Stimulated activated CD8-positive, alpha-beta memory T cell treated with anti-CD3 and anti-CD28 coated beads, Interleukin-4, amount 100 ng/mL, for 48 hours (primary cell): ENCODE results near the gene LRCOL1.

ENCODE experiments used
- DNase-seq: peaks from one replicate; pipeline ENCODE4 v3.0.0-alpha.2; 2020

LRCOL1 gene

DNA sequence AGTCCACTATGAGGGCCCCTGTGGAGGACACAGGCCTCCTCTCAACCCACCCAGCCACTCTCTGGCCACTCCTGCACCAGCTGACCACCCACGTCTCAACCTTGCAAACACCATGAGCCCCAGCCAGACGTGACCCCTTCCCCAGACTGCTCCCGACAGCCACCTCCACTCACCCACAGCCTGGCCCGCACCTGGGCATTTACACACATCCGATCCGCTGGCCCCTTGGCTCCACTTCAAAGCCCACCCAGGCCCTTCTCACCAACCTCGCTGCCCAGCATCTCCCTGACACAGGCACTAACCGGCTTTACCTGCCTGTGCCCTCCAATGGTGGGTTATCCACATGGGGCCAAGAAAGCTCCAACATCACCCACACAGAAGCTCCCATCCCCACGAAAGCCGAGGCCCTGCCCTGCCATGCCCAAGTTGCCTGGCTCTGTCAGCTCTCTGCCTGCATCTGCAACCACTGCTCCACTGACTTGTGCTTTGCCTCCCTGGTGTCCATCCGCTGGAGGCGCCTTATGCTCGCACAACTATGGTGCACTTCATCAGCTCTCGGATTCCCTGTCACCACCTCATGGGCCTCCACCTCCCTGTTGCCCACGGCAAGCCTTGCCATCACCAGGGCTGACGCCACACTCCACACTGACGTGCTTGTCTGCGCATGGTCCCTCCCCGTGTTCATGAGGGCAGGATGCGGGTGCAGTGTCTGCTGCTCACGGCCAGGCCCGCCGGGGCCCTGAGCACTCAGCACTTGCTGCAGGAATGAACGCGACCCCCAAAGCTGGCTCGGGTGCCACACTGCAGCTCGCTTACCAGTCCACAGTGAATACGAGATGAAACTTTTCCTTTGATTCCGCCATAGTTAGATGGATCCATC is 24.9 kb upstream of the LRCOL1 start:
- no peak for DNase-seq

DNA sequence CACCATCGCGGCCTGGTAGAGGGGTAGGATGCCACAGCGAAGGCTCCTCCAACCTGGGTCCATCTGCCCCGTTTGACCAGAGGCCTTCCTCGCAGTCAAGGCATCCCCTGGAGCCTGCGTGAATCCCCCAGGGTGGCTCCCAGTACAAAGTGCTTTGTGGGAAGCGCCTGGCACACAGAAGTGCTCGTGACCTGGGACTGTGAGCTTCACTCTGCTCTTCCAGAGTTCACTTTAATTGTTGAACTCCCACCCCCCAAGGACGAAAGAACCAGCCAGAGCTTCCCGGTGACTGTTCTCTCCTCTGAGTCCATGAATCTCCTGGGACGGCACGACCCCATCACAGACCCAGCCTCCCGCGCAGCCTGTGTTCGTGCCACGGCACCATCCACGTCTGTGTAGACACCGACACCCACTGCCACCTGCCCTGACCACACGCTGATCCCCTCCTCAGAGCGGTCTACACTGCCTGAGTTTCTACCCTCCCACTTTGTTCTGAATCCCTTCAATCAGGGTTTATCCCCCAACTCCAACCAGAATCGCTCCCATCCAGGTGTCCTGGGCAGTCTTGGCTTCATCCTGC is 24.1 kb upstream of the LRCOL1 start:
- DNase-seq, result no peak

DNA sequence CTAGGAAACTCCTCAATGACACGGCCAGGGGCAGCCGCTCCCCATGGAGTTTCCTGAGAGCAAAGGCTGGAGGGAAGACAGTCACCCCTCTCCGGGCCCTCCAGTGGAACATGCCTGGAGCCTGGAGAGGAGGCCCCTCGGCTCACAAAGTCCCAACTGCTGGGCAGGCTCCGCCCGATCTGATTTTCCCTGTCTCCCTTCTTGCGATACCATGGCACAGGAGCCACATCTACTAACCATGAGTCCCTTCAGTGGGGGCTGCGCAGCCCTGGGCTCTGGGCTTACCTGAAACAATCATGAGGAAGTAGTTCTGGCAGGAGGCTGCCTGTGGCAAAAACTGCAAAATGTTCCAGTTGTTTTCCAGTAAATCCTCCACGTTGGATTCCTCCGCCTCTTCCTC is 23.5 kb upstream of the LRCOL1 start:
- DNase-seq, result no peak

DNA sequence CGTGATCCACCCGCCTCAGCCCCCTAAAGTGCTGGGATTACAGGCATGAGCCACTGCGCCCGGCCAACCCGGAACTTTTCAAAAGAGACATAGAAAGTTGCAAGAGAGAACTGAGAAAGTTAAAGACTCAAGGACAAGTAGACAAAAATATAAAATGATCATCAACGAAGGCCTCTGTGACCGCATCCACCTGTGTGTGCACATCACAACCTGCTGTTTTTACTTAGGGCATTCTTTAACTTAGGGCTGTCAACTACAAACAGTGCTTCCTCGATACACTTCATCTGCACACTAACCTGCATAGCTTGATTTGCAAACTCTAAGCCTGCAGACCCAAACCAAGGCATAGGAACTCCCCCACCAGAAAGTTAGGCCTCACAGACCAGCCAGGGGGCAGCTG is 23.0 kb upstream of the LRCOL1 start:
- no peak for DNase-seq

DNA sequence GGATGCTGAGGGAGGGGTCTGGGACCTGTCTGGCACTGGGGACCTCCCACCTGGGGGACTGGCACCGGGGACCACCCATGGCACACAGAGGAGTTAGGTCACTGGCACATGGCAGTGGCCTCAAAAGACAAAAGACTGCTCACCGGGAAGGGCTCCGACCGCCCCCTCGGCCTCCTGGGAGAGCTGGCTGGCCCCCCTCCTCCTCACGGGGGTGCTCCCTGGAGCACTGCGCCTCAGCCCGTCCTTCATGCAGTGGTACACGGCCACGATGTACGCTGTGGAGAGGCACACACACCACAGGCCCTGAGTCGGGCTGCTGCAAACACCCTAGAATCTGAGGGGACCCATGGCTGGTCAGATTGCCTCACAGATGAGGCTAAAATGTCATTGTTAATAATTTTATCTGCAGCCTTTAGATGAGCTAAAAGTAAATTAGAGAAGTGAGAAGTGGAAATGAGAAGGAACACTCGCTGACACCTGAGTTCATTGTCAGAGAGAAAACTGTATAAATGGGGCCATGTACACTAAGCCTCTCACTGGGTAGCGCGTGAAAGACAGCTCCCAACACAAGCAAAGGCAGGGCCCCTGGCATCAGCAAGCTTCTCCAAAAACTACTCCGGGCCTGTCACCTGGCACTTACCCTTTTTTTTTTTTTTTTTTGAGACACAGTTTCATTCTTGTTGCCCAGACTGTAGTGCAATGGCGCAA is 22.3 kb upstream of the LRCOL1 start:
- DNase-seq, result no peak

DNA sequence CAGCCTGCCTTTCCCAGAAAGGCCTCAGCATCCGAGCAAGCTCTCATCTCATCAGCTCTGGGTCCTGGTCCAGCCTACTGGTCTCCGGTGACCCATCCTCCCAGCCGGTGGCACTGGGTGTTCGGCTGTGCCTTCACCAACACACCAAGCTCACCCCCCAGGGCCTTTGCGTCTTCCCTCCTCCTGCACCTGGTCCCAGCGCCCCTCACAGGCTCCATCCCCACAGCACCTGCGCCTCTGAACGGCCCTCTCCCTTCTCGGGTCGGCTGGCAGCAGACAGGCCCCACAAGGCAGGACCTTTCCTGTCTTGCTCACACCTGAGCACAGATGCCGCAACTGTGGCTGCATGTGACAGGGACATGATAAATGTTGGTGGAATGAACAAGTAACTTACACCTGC is 21.3 kb upstream of the LRCOL1 start:
- no peak for DNase-seq

DNA sequence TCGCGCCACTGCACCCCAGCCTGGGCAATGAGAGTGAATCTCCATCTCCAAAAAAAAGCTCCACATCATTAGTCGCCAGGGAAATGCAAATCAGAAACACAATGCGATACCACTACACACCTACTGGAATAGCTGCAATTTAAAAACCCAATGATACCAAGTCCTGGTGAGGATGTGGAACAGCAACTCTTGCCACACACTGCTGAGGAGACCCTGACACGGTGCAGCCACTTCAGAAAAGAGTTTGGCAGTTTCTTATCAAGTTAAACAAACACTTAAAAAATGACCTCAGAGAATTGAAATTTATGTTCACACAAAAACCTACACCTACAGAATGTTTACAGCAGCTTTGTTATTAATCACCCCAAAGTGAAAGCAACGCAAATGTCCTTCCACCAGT is 20.3 kb upstream of the LRCOL1 start:
- no peak for DNase-seq

DNA sequence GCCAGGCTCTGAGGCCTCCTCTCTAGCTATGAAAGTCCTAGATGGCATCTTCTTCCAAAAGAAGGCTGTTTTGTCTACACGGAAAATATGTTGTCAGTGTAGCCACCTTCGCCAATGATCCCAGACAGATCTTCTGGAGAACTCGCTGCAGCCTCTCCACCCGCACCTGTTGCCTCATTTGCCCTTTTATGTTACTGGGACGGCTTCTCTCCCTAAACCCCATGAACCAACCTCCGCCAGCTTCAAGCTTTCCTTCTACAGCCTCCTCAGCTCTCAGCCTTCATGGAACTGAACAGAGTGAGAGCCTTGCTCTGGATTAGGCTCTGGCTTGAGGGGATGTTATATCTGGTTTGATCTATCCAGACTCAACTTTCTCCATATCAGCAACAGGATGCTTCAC is 18.9 kb upstream of the LRCOL1 start:
- no peak for DNase-seq

DNA sequence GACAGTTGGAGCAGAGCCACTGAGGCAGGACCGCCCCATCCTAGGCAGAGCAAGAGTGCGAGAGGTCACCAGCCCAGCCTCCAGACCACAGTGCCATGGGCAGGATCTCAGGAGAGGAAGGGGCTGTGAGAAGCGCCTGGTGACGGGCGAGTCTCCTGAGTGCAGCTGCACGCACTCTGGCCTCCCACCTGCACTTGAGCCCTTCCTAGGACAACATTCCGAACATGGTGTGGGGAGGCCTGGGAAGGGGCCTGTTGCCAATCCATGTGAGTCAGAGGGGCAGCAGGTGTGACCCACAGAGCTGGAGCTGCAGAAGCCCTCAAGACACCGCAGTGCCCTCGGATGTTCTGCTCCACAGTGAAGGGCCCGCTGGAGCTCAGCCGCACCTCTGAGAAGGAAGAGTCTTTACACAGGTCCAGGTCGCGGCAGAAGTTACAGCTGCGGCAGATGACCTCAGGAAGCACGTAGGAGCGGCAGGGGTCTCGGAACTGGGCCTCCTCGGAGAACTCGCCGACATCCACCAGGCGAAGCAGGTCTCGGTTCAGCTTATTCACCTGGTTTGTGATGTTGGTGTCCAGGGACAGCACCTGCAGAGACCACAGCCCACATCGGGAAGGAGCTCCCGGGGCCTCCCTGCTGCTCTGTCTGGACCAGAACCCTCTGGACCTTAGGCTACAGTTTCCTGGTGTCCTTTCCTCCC is 15.5 kb upstream of the LRCOL1 start:
- DNase-seq, result no peak

DNA sequence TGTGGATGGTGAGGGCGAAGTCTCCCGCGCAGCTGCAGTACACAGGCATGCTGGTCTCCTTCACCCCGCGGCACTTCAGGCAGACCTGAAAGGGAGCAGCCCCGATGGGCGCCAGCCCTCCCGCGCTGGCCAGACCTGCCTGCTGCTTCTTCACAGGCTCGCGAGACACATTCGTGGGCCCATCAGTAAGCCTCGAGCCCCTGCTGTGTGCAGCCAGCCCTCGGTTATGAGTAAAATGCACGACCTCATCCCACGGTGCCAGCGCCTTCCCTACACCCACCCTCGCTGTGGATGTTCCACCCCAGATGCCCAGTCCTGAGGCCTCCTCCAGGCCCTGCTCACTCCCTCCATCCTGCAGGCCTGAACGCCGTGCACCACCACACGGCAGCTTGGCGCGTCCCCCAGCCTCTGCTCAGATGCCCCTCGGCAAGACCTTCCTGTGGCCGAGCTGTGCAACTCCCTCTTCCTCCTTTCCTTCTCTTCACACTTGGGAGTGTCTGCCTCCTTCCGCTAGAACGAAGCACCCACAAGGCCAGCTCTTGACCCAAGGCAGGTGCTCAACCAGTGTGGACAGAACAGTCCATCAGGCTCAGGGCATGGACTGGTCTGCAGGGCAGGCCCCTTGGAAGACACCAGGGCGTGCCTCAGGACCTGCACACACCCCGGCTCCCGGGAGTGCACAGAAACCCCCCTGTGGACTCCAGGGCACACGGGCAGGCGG is 14.7 kb upstream of the LRCOL1 start:
- DNase-seq, result no peak

DNA sequence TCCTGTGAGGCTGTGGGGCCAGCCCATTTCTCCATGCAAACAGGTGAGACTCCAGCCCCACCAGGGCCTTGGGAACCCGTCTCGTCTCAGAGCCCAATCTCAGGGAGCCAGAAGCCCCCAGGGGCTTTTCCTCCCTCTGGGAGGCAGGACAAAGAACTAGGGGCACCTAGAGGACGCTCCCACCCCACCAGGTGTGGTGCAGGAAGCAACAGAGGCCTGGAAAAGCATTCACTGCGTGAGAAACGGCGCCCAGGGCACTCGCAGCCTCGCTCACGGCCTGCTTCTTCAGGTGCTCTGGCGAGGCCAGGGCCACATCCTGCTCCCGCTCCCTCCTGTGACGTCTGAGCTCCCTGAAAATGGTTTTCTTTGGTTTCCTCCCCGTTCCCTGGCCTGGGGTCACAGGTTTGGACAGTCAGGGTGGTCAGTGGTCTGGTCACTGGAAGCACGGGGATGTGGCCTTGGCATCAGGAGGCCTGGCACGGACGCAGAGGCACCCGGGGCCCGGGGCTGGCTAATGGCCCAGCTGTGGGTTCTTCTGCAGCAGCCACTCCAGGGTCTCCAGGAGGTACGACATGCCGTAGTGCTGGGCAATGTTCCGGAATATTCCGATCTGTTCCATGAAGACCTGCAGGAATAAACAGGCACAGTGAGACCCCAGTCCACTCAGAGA is 13.9 kb upstream of the LRCOL1 start:
- DNase-seq, result no peak

DNA sequence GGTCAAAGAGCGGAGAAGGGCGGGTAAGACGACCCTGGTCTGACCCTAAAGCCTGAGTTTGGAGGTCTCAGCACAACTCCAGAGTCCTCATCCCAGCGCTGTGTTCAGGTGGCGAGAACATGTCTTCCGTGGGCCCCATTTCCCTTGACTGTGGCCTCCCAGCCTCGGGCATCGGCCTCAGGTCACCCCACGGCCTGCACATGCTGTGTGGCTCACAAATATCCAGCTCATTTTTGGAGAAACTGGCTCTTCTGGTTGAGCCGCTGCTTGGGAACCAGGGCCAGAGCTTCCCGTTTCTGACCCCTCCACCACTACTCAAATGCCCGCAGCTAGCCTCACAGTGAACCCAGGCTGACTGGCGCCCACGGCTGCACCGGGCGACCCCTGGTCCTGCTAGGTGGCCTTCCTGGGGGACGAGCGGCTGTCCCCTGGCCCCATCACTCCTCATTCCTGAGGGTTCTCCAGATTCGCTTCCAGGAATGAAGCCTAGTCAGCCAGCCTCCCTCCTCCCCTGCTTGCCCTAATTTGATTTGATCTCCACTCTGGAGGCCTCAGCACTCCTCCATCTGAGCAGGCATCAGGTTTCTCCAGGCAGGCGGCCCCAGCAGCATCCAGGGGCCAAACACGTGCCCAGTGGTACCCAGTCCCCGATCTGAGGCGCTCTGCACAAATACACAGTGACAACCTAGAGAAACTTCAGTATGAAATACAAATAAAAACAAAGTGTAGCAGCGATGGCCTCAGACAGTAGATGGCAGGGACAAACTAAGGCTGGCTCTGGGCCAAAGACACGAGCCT is 12.9 kb upstream of the LRCOL1 start:
- DNase-seq, result no peak

DNA sequence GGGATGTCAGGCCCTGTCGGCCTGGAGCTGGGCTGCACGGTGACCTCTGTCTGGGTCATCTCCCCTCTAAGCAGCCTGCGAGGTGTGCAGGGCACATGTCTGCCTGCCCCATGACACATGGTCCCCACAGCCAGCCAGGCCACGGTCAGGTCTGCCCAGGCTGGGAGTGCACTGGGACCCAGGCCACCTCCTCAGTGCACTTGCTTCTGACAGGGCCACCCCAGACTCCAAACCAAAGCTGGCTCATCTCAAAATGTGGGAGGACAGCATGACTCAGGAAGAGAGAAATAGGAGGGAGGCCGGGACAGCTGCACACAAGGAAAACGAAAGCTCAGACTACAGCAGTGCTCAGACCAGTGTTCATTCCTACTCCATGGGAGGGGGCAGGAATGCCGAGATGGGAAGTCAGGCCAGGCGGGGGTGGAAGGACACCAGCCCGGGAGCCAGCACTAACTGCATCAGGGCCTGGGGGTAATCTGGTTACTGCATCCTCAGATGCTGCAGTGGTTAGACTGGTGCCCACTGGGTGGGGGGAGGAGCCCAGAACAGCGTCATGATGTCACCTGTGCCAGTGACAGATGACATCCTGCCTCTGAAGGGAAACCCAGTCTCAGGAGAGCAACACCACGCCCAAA is 12.2 kb upstream of the LRCOL1 start:
- DNase-seq, result no peak

DNA sequence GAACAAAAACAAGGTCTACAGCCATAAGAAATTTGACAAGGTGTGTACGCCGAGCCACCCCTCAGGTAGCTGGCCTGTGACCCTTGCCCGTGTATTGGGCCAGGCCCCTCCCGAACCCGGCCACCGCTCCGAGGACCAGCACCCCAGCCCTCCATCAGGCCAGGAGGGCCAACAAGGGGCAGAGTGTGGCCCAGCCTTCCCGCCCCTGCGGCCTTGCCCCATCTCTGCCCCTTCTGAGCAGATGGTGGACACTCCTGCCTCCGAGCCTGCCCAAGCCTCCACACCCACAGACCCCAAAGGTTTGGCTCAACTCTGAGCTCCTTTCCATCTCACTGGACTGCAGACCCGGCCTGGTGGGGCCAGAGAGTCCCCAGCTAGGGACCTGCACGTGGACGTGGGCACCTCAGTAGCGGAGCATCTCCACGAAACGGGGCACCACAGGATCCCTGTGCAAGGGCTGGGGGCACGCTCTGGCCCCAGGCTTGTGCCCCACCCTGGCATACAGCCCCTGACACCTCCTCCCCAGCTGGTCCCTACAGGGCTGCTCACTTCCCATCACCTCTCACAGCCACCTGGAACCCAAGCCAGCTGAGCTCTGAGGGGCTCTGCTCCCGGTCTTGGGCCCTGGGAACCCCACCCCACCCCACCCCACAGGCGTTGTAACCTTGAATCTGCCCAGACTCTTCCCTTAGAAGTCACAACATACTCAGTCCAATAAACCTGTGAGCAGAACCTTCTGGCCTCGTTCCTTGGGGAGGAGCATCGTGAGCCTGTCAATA is 11.5 kb upstream of the LRCOL1 start:
- no peak for DNase-seq

DNA sequence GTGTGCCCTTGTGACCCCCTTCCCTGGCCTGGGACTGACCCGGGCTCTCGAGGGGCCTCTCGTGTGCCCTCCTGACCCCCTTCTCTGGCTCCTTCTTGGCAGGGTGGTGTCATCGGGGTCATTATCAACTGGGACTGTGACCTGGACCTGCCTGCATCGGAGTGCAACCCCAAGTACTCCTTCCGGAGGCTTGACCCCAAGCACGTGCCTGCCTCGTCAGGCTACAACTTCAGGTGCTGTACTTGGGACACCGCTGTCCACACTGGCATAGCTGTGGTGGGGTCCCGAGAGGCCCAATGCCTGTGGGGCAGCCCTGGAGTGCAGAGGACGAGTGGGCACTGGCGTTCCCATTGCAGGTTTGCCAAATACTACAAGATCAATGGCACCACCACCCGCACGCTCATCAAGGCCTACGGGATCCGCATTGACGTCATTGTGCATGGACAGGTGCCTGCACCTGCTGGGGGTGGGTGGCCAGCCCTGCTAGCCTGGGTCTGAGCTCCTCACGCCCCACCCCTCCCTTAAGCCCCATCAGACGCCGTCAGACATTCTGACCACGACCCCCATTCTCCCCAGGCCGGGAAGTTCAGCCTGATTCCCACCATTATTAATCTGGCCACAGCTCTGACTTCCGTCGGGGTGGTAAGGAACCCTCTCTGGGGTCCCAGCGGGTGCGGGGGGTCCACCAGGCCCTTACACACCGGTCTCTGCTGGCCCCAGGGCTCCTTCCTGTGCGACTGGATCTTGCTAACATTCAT is 10.7 kb upstream of the LRCOL1 start:
- DNase-seq, result no peak

DNA sequence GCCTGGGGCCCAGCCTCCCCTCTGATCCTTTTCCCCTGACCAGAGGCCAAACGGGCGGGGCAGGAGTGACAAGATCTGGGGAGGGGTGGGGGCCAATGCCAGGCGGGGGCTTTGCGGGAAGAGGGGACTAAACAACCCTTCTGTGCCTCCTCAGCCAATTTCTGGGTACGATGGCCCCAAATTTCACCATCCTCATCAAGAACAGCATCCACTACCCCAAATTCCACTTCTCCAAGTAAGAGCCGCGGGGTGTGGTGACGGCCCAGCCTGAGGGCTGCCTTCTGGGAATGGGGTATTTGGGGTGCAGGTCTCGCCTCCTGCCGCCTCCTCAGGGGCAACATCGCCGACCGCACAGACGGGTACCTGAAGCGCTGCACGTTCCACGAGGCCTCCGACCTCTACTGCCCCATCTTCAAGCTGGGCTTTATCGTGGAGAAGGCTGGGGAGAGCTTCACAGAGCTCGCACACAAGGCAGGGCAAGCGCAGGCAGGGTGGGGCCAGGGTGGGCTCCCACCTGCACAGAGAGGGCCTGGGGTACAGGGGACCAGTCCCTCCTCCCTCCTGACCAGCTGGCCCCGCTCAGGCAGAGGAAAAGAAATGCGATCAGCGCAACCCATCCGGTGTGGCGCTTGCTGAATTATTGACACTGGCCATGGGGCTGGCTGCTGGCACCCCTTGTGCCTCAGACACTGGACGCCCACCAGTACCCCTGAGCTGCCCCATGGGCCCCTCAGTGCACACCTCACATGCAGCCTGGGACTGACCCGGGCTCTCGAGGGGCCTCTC is 9.9 kb upstream of the LRCOL1 start:
- DNase-seq, result no peak

DNA sequence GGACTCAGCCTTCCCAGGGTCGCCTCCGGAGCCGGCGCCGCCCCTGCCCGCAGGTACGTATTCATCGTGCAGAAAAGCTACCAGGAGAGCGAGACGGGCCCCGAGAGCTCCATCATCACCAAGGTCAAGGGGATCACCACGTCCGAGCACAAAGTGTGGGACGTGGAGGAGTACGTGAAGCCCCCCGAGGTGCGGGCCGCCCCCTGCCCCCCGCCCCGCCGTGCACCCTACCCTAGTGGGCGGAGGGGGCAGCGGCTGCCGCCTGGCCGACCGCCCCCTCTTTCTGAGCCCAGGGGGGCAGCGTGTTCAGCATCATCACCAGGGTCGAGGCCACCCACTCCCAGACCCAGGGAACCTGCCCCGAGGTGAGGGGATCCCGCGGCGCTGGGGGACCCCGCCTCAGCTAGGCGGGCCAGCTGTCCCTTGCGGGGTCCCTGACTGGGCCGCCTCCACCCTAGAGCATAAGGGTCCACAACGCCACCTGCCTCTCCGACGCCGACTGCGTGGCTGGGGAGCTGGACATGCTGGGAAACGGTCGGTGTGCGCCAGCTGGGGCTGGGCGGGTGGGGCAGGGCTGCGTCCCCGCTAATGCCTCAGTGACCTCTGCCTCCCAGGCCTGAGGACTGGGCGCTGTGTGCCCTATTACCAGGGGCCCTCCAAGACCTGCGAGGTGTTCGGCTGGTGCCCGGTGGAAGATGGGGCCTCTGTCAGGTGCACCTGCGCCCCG is 9.2 kb upstream of the LRCOL1 start:
- DNase-seq, result no peak

DNA sequence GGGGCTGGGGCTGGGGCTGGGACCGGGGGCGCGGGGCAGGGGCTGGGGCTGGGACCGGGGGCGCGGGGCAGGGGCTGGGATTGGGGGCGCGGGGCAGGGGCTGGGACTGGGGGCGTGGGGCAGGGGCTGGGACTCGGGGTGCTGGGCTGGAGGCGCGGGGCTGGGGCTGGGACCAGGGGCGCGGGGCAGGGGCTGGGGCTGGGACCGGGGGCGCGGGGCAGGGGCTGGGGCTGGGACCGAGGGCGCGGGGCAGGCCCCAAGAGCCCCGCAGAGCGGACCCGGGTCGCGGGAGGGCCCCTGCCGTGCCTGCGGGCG is 8.6 kb upstream of the LRCOL1 start:
- DNase-seq, result no peak
